Ascending aorta (tissue), 2 donors: ENCODE measurements around the gene LRRC46. TPM values are rescaled to one million over a fixed set of nuclear protein-coding genes. Genes with fewer than 3 reads are reported as not detected.

Experiments
- DNase-seq, 2 donors: peaks; one replicate each; pipeline ENCODE4 v3.0.0-alpha.2; 2019; ENCODE audit warnings: low spot score in 2 of 2
- H3K27ac ChIP-seq, 2 donors: fragments of 200-600 bp; sonication (generic); one replicate each; pipeline ENCODE4 v1.5.1; 2016 to 2017; ENCODE audit warnings: mild to moderate bottlenecking in 1 of 2
- H3K27me3 ChIP-seq: fragments of 200-600 bp; sonication (generic); one replicate; pipeline ENCODE4 v1.5.1; 2017
- H3K36me3 ChIP-seq, 2 donors: fragments of 200-600 bp; sonication (generic); one replicate each; pipeline ENCODE4 v1.5.1; 2016
- H3K4me1 ChIP-seq, 2 donors: fragments of 200-600 bp; sonication (generic); one replicate each; pipeline ENCODE4 v1.5.1; 2016 to 2017; ENCODE audit warnings: mild to moderate bottlenecking in 1 of 2
- H3K4me3 ChIP-seq, 2 donors: fragments of 200-600 bp; sonication (generic); one replicate each; pipeline ENCODE4 v1.5.1; 2016 to 2017; ENCODE audit warnings: mild to moderate bottlenecking in 1 of 2
- H3K9me3 ChIP-seq, 2 donors: fragments of 200-600 bp; sonication (generic); one replicate each; pipeline ENCODE4 v1.5.1; 2016
- CTCF ChIP-seq, 3 experiments: fragments of 200-600 bp in 2 of 3; fragments of 450-650 bp in 1 of 3; sonication (generic) in 2 of 3; IDR thresholded peaks; one replicate each; pipeline ENCODE4 v1.5.1; 2016 to 2019; ENCODE audit warnings: antibody characterized with exemption in 3 of 3, mild to moderate bottlenecking in 1 of 3, moderate library complexity in 1 of 3
- intact Hi-C: fragments of 100-400 bp; cut with DNase I; formaldehyde crosslinking; loops from one replicate; pipeline ENCODE4 v1.15.1; 2023
- total RNA-seq: library from RNA; depleted of rRNA; stranded (reverse); fragments of >200 nt; gene quantifications from one replicate; pipeline ENCODE4 v1.1.0, GENCODE V29; 2016

LRRC46 gene
- total RNA-seq, 1 donor from 2014 or later = not detected

- DNase-seq = no peak
- intact Hi-C loops = no loop called here
- Histone ChIP-seq H3K4me3 (no peak overlapping the region), H3K9me3 (no peaks in the 10 kb centered on the region), H3K4me1 (peaks cover 0 to 4% of the 10 kb centered on the region in 2 donors), H3K27ac (no peak overlapping the region), H3K27me3 (peaks cover 24% of the 10 kb centered on the region), H3K36me3 (no peaks in the 10 kb centered on the region)
- TF ChIP-seq CTCF (IDR thresholded peaks at IDR 0.05) = no peak
Measured at GRCh38 chr17:47857551-47858455, 26.3 kb downstream of the LRRC46 start.

- intact Hi-C loops = no loop called here
- no peak overlapping the region for H3K4me3 ChIP-seq
- H3K9me3 ChIP-seq = no peaks in the 10 kb centered on the region
- peaks cover 0 to 7% of the 10 kb centered on the region in 2 donors for H3K4me1 ChIP-seq
- TF ChIP-seq CTCF (IDR thresholded peaks at IDR 0.05) = no peak
- H3K36me3 ChIP-seq = no peaks in the 10 kb centered on the region
- peaks cover 12% of the 10 kb centered on the region for H3K27me3 ChIP-seq
- no peak overlapping the region for H3K27ac ChIP-seq
- DNase-seq = no peak
Measured at GRCh38 chr17:47860386-47860785, 28.9 kb downstream of the LRRC46 start.

- H3K36me3 ChIP-seq = no peaks in the 10 kb centered on the region
- peaks cover 0 to 7% of the 10 kb centered on the region in 2 donors for H3K4me1 ChIP-seq
- intact Hi-C loops = no loop called here
- no peak for TF ChIP-seq CTCF (IDR thresholded peaks at IDR 0.05)
- no peak overlapping the region for H3K4me3 ChIP-seq
- no peak overlapping the region for H3K27ac ChIP-seq
- no peaks in the 10 kb centered on the region for H3K27me3 ChIP-seq
- H3K9me3 ChIP-seq = no peaks in the 10 kb centered on the region
- no peak for DNase-seq
Measured at GRCh38 chr17:47862621-47863440, 31.4 kb downstream of the LRRC46 start.

GRCh38 chr17:47864791-47865216, 33.3 kb downstream of the LRRC46 start:
- Histone ChIP-seq H3K27ac (no peak overlapping the region), H3K27me3 (no peaks in the 10 kb centered on the region), H3K4me1 (peaks cover 0 to 7% of the 10 kb centered on the region in 2 donors), H3K36me3 (no peaks in the 10 kb centered on the region), H3K9me3 (no peaks in the 10 kb centered on the region), H3K4me3 (no peak overlapping the region)
- TF ChIP-seq CTCF (IDR thresholded peaks at IDR 0.05) = no peak
- no peak for DNase-seq
- intact Hi-C loops = no loop called here

- DNase-seq = no peak
- Histone ChIP-seq H3K4me1 (peaks cover 0 to 7% of the 10 kb centered on the region in 2 donors), H3K9me3 (no peaks in the 10 kb centered on the region), H3K27ac (no peak overlapping the region), H3K36me3 (no peaks in the 10 kb centered on the region), H3K27me3 (no peaks in the 10 kb centered on the region), H3K4me3 (no peak overlapping the region)
- intact Hi-C loops = no loop called here
- TF ChIP-seq CTCF (IDR thresholded peaks at IDR 0.05) = no peak
Measured at GRCh38 chr17:47866941-47867340, 35.5 kb downstream of the LRRC46 start.
